ENCODE data around the gene GNG7.

DNA sequence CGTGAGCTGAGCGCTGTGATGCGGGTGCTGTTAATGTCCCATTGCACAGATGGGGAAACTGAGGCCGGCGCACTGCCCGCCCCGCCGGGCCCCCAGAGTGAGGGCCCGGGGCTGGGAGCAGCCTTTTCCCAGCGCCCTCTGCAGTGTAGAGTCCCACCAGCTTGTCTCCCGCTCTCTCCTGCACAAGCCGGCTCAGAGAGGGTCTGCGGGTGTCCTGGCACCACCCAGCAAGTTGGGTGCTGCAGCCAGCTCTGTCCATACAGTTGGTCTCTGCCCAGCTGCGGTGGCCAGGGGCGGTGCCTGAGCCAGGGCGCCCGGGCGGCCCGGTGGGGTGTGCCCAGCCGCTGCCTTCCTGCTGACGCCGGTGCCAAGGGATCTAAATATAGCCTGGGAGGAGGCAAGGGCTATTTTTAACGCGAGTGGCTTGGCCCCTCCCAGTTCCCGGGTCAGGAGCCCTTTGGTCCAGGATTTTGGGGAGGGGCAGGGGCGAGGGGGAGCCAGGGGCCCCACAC lies 207.3 kb downstream of the GNG7 start:
- TF ChIP-seq, protein P1, sequence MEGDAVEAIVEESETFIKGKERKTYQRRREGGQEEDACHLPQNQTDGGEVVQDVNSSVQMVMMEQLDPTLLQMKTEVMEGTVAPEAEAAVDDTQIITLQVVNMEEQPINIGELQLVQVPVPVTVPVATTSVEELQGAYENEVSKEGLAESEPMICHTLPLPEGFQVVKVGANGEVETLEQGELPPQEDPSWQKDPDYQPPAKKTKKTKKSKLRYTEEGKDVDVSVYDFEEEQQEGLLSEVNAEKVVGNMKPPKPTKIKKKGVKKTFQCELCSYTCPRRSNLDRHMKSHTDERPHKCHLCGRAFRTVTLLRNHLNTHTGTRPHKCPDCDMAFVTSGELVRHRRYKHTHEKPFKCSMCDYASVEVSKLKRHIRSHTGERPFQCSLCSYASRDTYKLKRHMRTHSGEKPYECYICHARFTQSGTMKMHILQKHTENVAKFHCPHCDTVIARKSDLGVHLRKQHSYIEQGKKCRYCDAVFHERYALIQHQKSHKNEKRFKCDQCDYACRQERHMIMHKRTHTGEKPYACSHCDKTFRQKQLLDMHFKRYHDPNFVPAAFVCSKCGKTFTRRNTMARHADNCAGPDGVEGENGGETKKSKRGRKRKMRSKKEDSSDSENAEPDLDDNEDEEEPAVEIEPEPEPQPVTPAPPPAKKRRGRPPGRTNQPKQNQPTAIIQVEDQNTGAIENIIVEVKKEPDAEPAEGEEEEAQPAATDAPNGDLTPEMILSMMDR (conservative IDR thresholded peaks at IDR 0.05; ENCODE audit: low read length), result no peak
- TF ChIP-seq EZH2phosphoT487 (IDR thresholded peaks at IDR 0.05; ENCODE audit: borderline replicate concordance), result no peak
